OCI-LY1 (cell line): Measurements from ENCODE around the gene VPS37C.

ENCODE experiments used
- EZH2 ChIP-seq: fragments of 200-600 bp; sonication (generic), shearing (Covaris generic); IDR thresholded peaks from 2 replicates; pipeline ENCODE4 v1.8.0; 2017; ENCODE audit warnings: borderline replicate concordance, mixed run types, mild to moderate bottlenecking, antibody characterized with exemption, low read length, moderate library complexity, mixed read lengths
- TF ChIP-seq, protein P1 (sequence below): fragments of 200-600 bp; sonication (generic), shearing (Covaris generic); IDR thresholded peaks from 2 replicates; pipeline ENCODE4 v1.5.1; 2017; ENCODE audit warnings: mild to moderate bottlenecking, antibody characterized with exemption, low read length, moderate library complexity, mixed read lengths

DNA sequence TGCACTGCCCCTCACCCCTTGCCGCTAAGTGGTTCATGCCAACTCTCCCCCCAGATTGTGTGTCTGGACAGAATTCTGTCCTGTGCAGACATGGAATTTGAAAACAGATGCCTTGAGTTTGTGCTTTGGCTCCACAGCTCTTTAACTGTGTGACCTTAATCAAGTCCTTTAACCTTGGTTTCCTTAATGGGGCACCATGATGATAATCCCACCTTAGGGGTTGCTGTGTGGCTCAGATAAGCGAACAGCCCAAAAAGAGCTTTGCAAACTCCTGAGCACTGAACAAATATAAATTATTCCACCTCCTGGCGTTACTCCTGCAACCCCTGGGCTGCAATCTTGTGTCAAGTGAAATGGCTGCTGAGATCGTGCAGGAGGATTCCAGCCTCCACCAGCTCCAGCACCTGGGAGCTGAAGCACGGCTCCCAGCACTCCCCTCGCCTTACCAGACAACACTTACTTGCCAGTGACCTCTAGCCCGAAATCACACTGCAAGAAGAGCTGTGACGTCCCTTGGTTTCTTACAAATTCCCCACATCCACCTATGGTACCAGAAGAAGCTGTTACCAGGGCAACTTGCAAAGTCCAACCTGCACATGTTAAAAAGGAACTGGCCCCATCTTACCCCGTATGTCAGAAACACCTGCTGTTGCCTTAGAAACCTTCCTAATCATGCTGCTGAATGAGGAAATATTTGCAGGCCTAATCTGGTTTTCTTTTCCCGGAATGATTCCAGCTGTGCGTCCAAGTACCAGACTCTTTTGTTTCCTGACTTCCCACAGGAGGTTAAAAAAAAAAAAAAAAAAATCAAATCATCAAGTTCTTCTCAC is 13.2 kb downstream of the VPS37C start:
- TF ChIP-seq, protein P1, sequence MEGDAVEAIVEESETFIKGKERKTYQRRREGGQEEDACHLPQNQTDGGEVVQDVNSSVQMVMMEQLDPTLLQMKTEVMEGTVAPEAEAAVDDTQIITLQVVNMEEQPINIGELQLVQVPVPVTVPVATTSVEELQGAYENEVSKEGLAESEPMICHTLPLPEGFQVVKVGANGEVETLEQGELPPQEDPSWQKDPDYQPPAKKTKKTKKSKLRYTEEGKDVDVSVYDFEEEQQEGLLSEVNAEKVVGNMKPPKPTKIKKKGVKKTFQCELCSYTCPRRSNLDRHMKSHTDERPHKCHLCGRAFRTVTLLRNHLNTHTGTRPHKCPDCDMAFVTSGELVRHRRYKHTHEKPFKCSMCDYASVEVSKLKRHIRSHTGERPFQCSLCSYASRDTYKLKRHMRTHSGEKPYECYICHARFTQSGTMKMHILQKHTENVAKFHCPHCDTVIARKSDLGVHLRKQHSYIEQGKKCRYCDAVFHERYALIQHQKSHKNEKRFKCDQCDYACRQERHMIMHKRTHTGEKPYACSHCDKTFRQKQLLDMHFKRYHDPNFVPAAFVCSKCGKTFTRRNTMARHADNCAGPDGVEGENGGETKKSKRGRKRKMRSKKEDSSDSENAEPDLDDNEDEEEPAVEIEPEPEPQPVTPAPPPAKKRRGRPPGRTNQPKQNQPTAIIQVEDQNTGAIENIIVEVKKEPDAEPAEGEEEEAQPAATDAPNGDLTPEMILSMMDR = no peak
- no peak for TF ChIP-seq EZH2
